ENCODE results near the gene STARD9. TPM values are rescaled to one million over a fixed set of nuclear protein-coding genes. Genes with fewer than 3 reads are reported as not detected.

The STARD9 gene
- total RNA-seq, 1 experiment from 2014 or later, result 0.92 TPM

DNA sequence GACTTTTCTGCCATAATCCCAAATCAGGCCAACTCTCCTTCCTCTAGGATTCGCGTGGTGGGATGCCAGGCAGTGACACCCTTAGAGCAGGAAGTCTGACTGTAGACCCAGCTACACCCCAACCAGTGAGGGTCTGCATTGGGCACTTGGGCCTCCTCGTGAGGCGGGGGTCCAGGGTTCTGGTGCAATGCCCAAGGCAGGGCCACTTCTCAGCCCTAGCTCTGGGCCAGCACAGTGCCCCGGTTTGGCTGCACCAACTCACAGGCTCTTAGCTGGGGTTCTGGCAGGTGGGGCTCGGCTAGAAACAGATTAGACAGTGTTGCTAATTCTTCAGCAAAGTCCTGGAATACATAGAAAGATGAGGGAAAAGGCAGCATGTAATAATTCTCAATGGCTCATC is 148.9 kb downstream of the STARD9 start:
- Mint-ChIP-seq H3K4me1 (ENCODE audit: low read depth, unreplicated experiment) (no peaks in the 10 kb centered on the region), H3K4me3 (ENCODE audit: low read depth, unreplicated experiment) (no peak overlapping the region), H3K27ac (ENCODE audit: unreplicated experiment) (no peak overlapping the region), H3K9me3 (ENCODE audit: low read depth, unreplicated experiment) (no peaks in the 10 kb centered on the region), H3K27me3 (ENCODE audit: unreplicated experiment) (no peaks in the 10 kb centered on the region), H3K36me3 (ENCODE audit: insufficient read depth, unreplicated experiment) (peaks cover 10% of the 10 kb centered on the region)
- no peak for DNase-seq
- intact Hi-C loops (cut with micrococcal nuclease; ENCODE audit: unreplicated experiment), result no loop called here
- TF ChIP-seq CTCF (IDR thresholded peaks at IDR 0.05; ENCODE audit: unreplicated experiment), result no peak
- CTCF ChIA-PET, result no interaction called here
- no TSS peak for BruUV-seq (replicated peaks)

DNA sequence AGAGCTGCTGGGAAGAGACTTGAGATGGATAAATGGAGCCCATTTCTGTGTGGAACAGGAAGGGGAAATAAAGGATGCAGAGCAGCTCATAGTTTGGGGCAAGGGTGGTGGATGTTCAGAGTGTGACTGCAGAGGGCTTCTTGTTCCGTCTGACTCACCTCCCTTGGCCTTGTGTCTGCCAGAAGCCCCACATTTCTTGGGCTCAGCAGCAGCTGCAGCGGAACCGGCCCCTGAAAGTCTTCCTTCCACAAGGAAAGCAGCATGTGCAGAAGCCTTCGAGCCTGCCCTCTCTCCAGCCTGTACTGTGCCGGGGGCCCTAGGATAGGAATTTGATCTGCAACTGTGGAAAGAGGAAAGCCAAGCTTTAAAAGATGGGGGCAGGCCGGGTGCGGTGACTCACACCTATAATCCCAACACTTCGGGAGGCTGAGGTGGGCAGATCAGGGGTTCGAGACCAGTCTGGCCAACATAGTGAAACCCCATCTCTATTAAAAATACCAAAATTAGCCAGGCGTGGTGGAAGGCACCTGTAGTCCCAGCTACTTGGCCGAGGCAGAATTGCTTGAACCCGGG is 150.0 kb downstream of the STARD9 start:
- no peak for TF ChIP-seq CTCF (IDR thresholded peaks at IDR 0.05; ENCODE audit: unreplicated experiment)
- peaks cover 10% of the 10 kb centered on the region for H3K36me3 Mint-ChIP-seq (ENCODE audit: insufficient read depth, unreplicated experiment)
- H3K4me1 Mint-ChIP-seq (ENCODE audit: low read depth, unreplicated experiment), result no peaks in the 10 kb centered on the region
- BruUV-seq (replicated peaks), result no TSS peak
- no peaks in the 10 kb centered on the region for H3K27me3 Mint-ChIP-seq (ENCODE audit: unreplicated experiment)
- H3K9me3 Mint-ChIP-seq (ENCODE audit: low read depth, unreplicated experiment), result no peaks in the 10 kb centered on the region
- intact Hi-C loops (cut with micrococcal nuclease; ENCODE audit: unreplicated experiment), result no loop called here
- H3K27ac Mint-ChIP-seq (ENCODE audit: unreplicated experiment), result no peak overlapping the region
- H3K4me3 Mint-ChIP-seq (ENCODE audit: low read depth, unreplicated experiment), result no peak overlapping the region
- CTCF ChIA-PET, result no interaction called here
- no peak for DNase-seq

DNA sequence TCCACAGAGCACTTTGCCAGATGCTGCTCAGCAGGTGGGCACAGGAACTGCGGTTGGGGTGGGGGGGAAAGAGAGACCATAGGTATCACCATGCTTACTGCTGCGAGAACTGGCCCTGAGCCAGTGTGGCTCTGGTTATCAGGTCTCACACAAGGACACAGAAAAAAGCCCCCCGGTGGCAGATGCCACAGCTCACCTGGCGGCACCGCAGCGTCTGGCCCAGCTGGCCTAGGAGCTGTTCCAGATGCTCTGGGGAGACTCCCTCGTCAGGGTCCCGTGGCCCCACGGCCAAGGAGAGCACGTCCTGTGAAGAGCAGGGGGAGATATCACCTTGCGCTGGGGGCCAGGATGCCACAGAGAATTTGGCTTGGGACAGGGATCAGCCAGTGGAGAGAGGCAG is 150.7 kb downstream of the STARD9 start:
- no peaks in the 10 kb centered on the region for H3K4me1 Mint-ChIP-seq (ENCODE audit: low read depth, unreplicated experiment)
- H3K27ac Mint-ChIP-seq (ENCODE audit: unreplicated experiment), result no peak overlapping the region
- BruUV-seq (replicated peaks), result no TSS peak
- peaks cover 10% of the 10 kb centered on the region for H3K36me3 Mint-ChIP-seq (ENCODE audit: insufficient read depth, unreplicated experiment)
- intact Hi-C loops (cut with micrococcal nuclease; ENCODE audit: unreplicated experiment), result no loop called here
- DNase-seq, result no peak
- no peaks in the 10 kb centered on the region for H3K27me3 Mint-ChIP-seq (ENCODE audit: unreplicated experiment)
- no peak overlapping the region for H3K4me3 Mint-ChIP-seq (ENCODE audit: low read depth, unreplicated experiment)
- H3K9me3 Mint-ChIP-seq (ENCODE audit: low read depth, unreplicated experiment), result no peaks in the 10 kb centered on the region
- no peak for TF ChIP-seq CTCF (IDR thresholded peaks at IDR 0.05; ENCODE audit: unreplicated experiment)
- CTCF ChIA-PET, result no interaction called here

- BruUV-seq (replicated peaks), result no TSS peak
- H3K27me3 Mint-ChIP-seq (ENCODE audit: unreplicated experiment), result no peaks in the 10 kb centered on the region
- CTCF ChIA-PET, result no interaction called here
These were observed 152.5 kb downstream of the STARD9 start for GRCh38 chr15:42727750-42728381.

More at GRCh38 chr15:42727750-42728381, 152.5 kb downstream of the STARD9 start:
- H3K4me1 Mint-ChIP-seq (ENCODE audit: low read depth, unreplicated experiment), result no peaks in the 10 kb centered on the region
- no peaks in the 10 kb centered on the region for H3K9me3 Mint-ChIP-seq (ENCODE audit: low read depth, unreplicated experiment)
- no peak overlapping the region for H3K4me3 Mint-ChIP-seq (ENCODE audit: low read depth, unreplicated experiment)
- intact Hi-C loops (cut with micrococcal nuclease; ENCODE audit: unreplicated experiment), result no loop called here
- no peak for DNase-seq
- TF ChIP-seq CTCF (IDR thresholded peaks at IDR 0.05; ENCODE audit: unreplicated experiment), result no peak
- peaks cover 17% of the 10 kb centered on the region for H3K36me3 Mint-ChIP-seq (ENCODE audit: insufficient read depth, unreplicated experiment)
- no peak overlapping the region for H3K27ac Mint-ChIP-seq (ENCODE audit: unreplicated experiment)

Data from Calu3 (cell line).